LNCaP clone FGC (cell line): ENCODE measurements around the gene TTC27.

ENCODE experiments used
- DNase-seq: peaks from one replicate; pipeline ENCODE4 v3.0.0-alpha.2; 2011; ENCODE audit warnings: low read depth
- H3K4me3 ChIP-seq: 2 replicates; pipeline ENCODE4 v1.5.1; 2011; ENCODE audit warnings: mild to moderate bottlenecking, low read depth, low read length, control low read depth
- TF ChIP-seq, protein P1 (sequence below): IDR thresholded peaks from 2 replicates; pipeline ENCODE4 v1.5.1; 2012; ENCODE audit warnings: mild to moderate bottlenecking; ENCODE audit not compliant: control insufficient read depth, insufficient read depth; ENCODE audit errors: extremely low read depth

Gene TTC27

DNA sequence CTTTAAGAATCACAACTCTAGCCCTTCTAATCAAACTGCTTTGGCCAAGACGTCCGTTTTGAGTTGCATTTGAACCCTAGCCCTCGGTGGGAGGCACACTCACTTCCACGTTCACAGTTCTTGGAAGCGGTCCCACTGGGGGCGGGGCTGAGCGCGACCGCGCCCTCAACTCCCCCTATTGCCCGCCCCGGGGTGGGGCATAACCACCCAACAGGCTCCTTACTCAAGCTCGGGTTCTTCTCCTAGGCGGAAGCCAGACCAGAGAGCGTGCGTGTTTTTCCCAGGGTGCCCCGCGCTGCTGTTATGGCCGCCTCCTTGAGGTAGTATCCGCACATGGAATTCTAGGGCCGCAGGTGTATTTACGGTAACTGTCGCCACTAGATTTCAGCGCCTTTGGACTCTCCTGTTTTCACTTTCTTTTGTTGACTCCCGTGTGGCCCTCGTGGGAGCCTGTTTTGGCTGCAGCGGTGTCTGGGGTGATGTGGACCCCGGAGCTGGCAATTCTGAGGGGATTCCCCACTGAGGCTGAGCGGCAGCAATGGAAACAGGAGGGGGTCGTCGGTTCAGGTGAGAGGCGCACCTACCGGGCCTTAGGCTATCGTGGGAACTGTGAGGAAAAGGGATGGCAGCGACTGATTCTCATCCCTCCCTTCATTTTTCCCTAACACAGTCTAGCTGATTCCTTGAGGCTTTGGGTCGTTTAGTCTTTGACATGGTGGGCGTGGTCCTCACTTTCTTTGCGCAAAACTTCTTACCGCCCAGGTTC is at the start of gene TTC27:
Gene TTC27 (plus strand): TSS at position 237 of the 766 bp plus-strand sequence. CDS start 243 bp downstream, at position 480.
- H3K4me3 ChIP-seq = peak within 1 kb of the TSS; percentile 99
- TF ChIP-seq, protein P1, sequence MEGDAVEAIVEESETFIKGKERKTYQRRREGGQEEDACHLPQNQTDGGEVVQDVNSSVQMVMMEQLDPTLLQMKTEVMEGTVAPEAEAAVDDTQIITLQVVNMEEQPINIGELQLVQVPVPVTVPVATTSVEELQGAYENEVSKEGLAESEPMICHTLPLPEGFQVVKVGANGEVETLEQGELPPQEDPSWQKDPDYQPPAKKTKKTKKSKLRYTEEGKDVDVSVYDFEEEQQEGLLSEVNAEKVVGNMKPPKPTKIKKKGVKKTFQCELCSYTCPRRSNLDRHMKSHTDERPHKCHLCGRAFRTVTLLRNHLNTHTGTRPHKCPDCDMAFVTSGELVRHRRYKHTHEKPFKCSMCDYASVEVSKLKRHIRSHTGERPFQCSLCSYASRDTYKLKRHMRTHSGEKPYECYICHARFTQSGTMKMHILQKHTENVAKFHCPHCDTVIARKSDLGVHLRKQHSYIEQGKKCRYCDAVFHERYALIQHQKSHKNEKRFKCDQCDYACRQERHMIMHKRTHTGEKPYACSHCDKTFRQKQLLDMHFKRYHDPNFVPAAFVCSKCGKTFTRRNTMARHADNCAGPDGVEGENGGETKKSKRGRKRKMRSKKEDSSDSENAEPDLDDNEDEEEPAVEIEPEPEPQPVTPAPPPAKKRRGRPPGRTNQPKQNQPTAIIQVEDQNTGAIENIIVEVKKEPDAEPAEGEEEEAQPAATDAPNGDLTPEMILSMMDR = no peak
- peak; percentile 83 for DNase-seq

DNA sequence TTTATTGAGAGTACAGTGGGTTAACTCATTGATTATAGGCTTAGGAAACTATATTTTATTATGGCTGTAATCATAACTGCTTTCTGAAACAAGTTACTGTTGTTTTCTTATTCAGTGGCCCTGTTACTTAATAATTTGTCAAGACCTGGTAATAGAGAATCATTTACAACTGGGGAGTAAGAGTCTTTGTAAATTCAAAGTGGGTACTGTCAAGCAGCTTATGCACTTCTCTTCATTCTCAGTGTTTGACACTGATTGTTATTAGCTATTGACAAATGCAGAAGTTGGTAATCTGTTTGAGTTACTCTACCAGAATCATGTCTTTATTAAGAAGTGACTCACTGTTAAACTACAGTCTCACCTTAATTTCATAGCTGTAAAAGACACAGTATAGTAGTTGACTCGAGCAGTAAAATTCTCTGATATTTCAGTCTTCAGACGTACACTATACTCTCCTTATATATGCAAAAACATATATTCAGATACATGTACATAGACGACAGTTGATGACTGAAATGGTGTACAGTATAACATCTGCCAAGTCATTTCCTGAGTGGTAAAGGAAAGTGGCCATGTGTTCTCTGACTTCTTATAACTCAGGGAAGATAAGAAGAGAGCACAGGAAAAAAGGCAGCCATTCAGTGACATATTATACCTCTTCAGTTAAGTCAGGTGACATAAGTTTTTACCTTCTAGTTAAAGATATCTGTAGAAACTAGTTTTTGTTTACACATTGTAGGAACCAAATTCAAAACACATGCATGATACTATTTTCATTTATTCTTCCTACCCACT is 36.0 kb upstream of the TTC27 start:
- H3K4me3 ChIP-seq = no peak overlapping the region
- no peak for DNase-seq
- TF ChIP-seq, protein P1 = no peak

DNA sequence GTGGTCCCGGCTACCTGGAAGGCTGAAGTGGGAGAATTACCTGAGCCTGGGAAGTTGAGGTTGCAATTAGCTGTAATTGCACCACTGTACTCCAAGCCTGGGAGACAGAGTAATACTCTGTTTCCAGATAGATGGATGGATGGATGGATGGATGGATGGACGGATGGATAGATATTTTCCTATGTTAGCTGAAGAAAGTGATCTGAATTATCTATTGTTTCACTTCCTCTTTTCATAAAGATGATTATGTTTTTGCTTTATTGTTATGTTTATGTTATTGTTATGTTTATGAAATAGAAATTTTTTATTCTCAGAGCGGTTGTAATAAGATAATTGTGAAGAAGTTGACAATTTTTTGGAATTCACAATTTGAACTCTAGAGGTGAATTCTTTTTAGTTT is 33.3 kb upstream of the TTC27 start:
- no peak overlapping the region for H3K4me3 ChIP-seq
- TF ChIP-seq, protein P1 = no peak
- no peak for DNase-seq

DNA sequence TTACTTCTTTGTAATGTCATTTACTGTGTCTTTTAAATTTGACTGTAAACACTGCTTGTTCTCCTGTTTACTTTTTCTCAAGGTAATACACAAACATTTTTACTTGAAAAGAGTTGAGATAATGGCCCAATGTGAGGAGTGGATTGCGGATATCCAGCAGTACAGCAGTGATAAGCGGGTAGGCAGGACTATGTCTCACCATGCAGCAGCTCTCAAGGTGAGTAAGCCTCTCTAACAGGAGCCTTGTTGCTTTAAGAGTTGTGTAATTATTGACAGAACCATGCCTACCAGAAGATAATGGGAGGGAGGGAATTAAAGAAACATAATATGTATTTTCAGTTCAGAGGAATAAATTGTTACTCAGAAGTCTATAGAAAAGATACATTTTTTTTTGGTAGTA is 16.5 kb upstream of the TTC27 start:
- H3K4me3 ChIP-seq = no peak overlapping the region
- no peak for DNase-seq
- TF ChIP-seq, protein P1 = no peak

DNA sequence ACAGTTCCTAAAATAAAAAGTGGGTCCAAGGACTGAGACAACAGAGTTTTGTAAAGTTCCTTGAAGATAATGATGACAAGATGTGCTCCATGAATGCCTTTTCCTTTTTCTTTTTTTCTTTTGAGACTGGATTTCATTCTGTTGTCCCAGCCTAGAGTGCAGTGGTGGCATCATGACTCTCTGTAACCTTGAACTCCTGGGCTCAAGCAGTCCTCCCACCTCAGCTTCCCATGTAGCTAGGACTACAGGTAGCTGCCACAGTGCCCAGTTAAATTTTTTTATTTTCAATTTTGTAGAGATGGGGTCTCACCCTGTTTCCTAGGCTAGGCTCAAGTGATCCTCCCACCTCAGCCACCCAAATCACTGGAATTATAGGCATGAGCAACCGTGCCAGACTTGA is 16.1 kb upstream of the TTC27 start:
- H3K4me3 ChIP-seq = no peak overlapping the region
- no peak for DNase-seq

DNA sequence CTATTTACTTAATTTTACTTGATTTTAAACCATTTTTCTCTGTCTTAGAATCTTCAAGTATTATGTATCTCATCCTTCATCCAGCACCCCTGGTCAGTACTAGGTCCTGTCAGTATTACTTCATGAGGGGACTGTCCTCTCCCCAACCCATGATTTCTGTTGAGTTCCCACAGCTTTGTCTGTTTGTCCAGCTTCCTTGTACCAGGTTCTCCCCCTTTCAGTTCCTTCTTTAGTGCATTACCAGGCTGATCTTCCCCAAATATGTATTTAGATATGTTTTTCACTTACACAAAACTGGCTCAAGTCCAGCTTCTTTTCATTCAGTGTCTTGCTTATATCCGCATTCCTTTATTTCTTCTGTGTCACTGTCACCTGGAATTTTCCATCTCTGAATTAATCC is 13.8 kb upstream of the TTC27 start:
- DNase-seq = no peak
- no peak overlapping the region for H3K4me3 ChIP-seq
- TF ChIP-seq, protein P1 = no peak

More for the DNA sequence above, 16.1 kb upstream of the TTC27 start:
- TF ChIP-seq, protein P1 = no peak
